HFFc6 (cell line): Measurements from ENCODE around the gene OR51G2. TPM values are rescaled to one million over a fixed set of nuclear protein-coding genes. Genes with fewer than 3 reads are reported as not detected.

Experiments used
- DNase-seq: peaks from one replicate; pipeline ENCODE4 v3.0.0-alpha.2; 2018
- H3K27ac Mint-ChIP-seq: 2 replicates; pipeline ENCODE4 v1.8.0; 2020; ENCODE audit warnings: mild to moderate bottlenecking, mixed read lengths
- H3K27me3 Mint-ChIP-seq: 2 replicates; pipeline ENCODE4 v1.8.0; 2021; ENCODE audit warnings: mild to moderate bottlenecking, moderate library complexity, mixed read lengths; ENCODE audit not compliant: insufficient read depth
- H3K36me3 Mint-ChIP-seq: 2 replicates; pipeline ENCODE4 v1.8.0; 2021; ENCODE audit warnings: low read depth, mixed read lengths
- H3K4me1 Mint-ChIP-seq: 2 replicates; pipeline ENCODE4 v1.8.0; 2020; ENCODE audit warnings: low read depth, mixed read lengths
- H3K4me3 Mint-ChIP-seq: 2 replicates; pipeline ENCODE4 v1.8.0; 2020; ENCODE audit warnings: mild to moderate bottlenecking, moderate library complexity, mixed read lengths
- H3K9me3 Mint-ChIP-seq: 2 replicates; pipeline ENCODE4 v1.8.0; 2020; ENCODE audit warnings: mild to moderate bottlenecking, mixed read lengths
- CTCF ChIP-seq: fragments of 200-600 bp; sonication (generic); IDR thresholded peaks from 2 replicates; pipeline ENCODE4 v1.5.0; 2021; ENCODE audit warnings: antibody characterized with exemption, mild to moderate bottlenecking
- total RNA-seq, 6 experiments: library from RNA; stranded (reverse); fragmentation: NEBNext Ultra II Directional; extraction: Animal tissue kit (Norgen Biotek cat#: 25700); gene quantifications; 2 replicates in 1 of 6; 3 replicates in 5 of 6; pipeline ENCODE4 v1.2.3, GENCODE V29; 2021

Gene OR51G2
- total RNA-seq, 6 experiments from 2014 or later: not detected

- DNase-seq: no peak
- Mint-ChIP-seq H3K27me3 (no peaks in the 10 kb centered on the region), H3K4me3 (no peak overlapping the region), H3K27ac (no peak overlapping the region), H3K36me3 (no peaks in the 10 kb centered on the region), H3K4me1 (no peaks in the 10 kb centered on the region), H3K9me3 (peaks cover 11% of the 10 kb centered on the region)
- no peak for TF ChIP-seq CTCF
These were observed 33.0 kb downstream of the OR51G2 start for GRCh38 chr11:4886186-4886585.

DNA sequence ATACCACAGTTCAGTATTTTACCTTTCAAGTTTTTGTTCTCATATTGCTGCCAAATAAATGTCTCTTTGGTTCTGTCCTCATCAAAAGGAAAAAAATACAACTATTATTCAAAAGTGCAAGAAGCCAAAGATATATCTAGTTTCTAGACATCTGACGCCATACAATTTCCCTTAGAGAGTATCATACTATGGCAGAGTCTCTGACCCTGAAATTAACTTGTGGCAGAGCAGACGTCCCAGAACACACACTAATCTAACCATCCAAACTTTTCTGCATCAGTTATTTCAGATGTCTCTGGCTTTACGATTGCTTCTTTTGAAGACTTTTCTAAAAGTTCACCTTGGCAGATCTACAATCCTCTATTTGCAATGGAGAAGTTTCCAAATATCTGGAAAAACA lies 34.8 kb downstream of the OR51G2 start:
- Mint-ChIP-seq H3K9me3 (peaks cover 20% of the 10 kb centered on the region), H3K4me1 (no peaks in the 10 kb centered on the region), H3K4me3 (no peak overlapping the region), H3K36me3 (no peaks in the 10 kb centered on the region), H3K27me3 (no peaks in the 10 kb centered on the region), H3K27ac (no peak overlapping the region)
- no peak for TF ChIP-seq CTCF
- DNase-seq: no peak

DNA sequence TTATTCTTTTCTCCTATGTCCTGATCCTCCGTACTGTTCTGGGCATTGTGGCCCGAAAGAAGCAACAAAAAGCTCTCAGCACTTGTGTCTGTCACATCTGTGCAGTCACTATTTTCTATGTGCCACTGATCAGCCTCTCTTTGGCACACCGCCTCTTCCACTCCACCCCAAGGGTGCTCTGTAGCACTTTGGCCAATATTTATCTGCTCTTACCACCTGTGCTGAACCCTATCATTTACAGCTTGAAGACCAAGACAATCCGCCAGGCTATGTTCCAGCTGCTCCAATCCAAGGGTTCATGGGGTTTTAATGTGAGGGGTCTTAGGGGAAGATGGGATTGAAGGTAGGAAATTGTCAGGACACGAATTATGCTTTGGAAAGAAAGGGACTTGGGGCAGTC lies 36.6 kb downstream of the OR51G2 start:
- DNase-seq: no peak
- Mint-ChIP-seq H3K27me3 (no peaks in the 10 kb centered on the region), H3K36me3 (no peaks in the 10 kb centered on the region), H3K4me1 (no peaks in the 10 kb centered on the region), H3K9me3 (peaks cover 27% of the 10 kb centered on the region), H3K4me3 (no peak overlapping the region), H3K27ac (no peak overlapping the region)
- no peak for TF ChIP-seq CTCF

DNA sequence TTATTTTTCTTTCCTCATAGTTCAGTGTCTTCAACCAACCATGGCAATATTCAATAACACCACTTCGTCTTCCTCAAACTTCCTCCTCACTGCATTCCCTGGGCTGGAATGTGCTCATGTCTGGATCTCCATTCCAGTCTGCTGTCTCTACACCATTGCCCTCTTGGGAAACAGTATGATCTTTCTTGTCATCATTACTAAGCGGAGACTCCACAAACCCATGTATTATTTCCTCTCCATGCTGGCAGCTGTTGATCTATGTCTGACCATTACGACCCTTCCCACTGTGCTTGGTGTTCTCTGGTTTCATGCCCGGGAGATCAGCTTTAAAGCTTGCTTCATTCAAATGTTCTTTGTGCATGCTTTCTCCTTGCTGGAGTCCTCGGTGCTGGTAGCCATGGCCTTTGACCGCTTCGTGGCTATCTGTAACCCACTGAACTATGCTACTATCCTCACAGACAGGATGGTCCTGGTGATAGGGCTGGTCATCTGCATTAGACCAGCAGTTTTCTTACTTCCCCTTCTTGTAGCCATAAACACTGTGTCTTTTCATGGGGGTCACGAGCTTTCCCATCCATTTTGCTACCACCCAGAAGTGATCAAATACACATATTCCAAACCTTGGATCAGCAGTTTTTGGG lies 37.2 kb downstream of the OR51G2 start, which contains the start of gene OR51T1:
Gene OR51T1 (plus strand): TSS at position 41 of the 641 bp plus-strand sequence. CDS start 0 bp downstream, at position 41.
- Mint-ChIP-seq H3K4me3 (no peak within 1 kb of the TSS), H3K27ac (no peak within 1 kb of the TSS), H3K36me3 (no peaks in the 10 kb centered on the region), H3K27me3 (no peaks in the 10 kb centered on the region), H3K4me1 (no peaks in the 10 kb centered on the region), H3K9me3 (peaks cover 30% of the 10 kb centered on the region)
- DNase-seq: no peak
- TF ChIP-seq CTCF: no peak

DNA sequence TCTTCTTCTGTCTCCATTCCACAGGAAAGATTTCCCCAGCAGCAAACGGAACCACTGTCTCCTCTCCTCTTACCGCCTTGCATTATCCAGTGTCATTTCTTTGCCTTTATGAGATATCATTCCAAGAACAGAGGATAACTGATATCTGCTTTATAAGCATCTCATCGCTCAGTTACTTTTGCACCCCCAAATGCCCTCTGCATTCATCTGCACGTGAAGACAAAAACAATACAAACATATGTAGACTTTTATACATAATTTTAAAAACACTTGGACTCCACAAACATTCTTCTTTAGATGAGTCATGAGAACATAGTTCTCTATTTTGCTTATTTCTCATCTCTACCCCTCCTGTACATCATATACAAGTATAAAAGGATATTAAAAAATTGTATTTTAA lies 38.0 kb downstream of the OR51G2 start:
- Mint-ChIP-seq H3K9me3 (peaks cover 33% of the 10 kb centered on the region), H3K4me3 (no peak overlapping the region), H3K27me3 (no peaks in the 10 kb centered on the region), H3K27ac (no peak overlapping the region), H3K4me1 (no peaks in the 10 kb centered on the region), H3K36me3 (no peaks in the 10 kb centered on the region)
- no peak for TF ChIP-seq CTCF
- no peak for DNase-seq

GRCh38 chr11:4865855-4866254 lies 53.3 kb downstream of the OR51G2 start:
- no peak overlapping the region for H3K27ac Mint-ChIP-seq
- no peak for DNase-seq
- H3K9me3 Mint-ChIP-seq: peaks cover 45% of the 10 kb centered on the region
- H3K4me3 Mint-ChIP-seq: no peak overlapping the region
- no peak for TF ChIP-seq CTCF
- H3K36me3 Mint-ChIP-seq: no peaks in the 10 kb centered on the region; the same call in 1 of the 2 replicates
- no peaks in the 10 kb centered on the region for H3K27me3 Mint-ChIP-seq
- H3K4me1 Mint-ChIP-seq: no peaks in the 10 kb centered on the region
